Stimulated activated CD4-positive, alpha-beta T cell treated with anti-CD3 and anti-CD28 coated beads, Interleukin-12 subunit alpha, Interleukin-12 subunit beta, amount 100 ng/mL, for 48 hours (primary cell): ENCODE results near the gene PDK2.
A peak's percentile ranks its signal among the peaks of the same experiment; 100 is the strongest.

ENCODE experiments used
- DNase-seq, 3 donors: peaks; one replicate each; pipeline ENCODE4 v3.0.0-alpha.2; 2020; ENCODE audit warnings: low read depth in 2 of 3, low spot score in 1 of 3

The PDK2 gene

DNA sequence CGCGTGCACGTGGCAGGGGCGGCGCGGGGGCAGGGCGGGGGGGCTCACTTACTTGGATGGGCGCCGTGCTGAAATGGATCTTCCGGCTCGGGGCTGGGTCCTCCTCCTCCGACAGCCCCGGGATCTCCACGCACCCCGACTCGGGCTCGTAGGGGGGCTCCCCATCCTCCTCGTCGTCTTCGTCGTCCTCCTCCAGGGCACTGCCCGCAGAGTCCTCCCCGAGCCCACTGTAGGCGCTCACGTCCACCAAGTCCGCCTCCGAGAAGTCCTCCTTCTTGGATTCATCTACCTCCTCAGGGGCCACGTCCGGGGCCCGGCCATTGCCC lies 53.9 kb downstream of the PDK2 start:
- no peak for DNase-seq

DNA sequence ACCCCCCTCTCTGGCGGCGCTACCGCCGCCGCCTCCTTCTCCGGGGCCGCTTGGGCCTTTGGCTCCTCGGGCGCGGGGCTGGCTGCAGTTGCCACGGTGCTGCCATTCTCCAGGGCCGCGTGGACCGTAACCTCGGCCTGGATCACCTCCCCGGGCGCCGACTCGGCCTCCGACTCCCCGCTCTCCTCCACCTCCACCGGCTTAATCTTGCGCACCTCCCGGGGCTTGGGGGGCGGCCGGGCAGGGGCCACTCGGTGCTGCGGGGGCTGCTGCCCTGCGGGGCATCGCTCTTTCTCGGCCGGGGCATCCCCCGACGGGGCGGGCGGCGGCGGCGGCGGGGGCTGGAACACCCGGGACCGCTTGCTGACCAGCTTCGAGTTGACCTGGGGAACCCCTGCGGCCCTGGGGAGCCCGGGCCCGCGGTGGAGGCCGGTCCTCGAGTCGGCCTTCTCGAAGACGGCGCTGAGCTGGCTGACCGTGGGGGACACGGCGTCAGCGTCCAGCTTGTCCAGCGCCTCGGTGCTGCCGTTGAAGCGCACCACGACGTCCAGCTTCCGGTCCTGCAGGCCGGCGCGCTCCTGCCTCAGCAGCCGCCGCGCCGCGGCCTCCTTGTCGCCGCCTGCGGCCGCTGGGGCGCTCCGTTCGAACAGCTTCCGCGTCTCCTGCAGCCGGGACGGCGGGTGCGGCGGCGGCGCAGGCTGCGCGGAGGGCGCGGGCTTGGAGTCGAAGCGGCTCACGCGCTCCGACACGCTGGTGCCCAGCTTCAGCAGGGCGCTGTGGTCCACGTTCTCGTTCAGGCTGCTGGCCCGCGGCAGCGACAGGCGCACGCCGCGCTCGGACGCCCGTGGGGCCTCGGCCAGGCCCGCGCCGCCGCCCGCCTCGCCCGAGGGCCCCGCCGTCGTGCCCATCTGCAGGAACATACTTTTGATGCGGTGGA lies 54.5 kb downstream of the PDK2 start:
- DNase-seq, result peak in 1 of 3 donors; percentile 47

GRCh38 chr17:50150354-50151040 lies 55.3 kb downstream of the PDK2 start, which contains the start of gene PPP1R9B:
PPP1R9B (minus strand) TSS chr17:50150677; CDS start chr17:50150513, 164 bp downstream.
- DNase-seq, result no peak

GRCh38 chr17:50151041-50151936 lies 56.1 kb downstream of the PDK2 start:
- DNase-seq, result peak; percentile 78 to 84 (median 82)

- peak in 1 of 3 donors; percentile 42 for DNase-seq
Measured at GRCh38 chr17:50151937-50152547, 56.9 kb downstream of the PDK2 start.

- no peak for DNase-seq
Measured at GRCh38 chr17:50152736-50153135, 57.6 kb downstream of the PDK2 start.

GRCh38 chr17:50153650-50154575 lies 58.8 kb downstream of the PDK2 start:
- no peak for DNase-seq

- DNase-seq, result no peak
Measured at GRCh38 chr17:50154604-50155003, 59.5 kb downstream of the PDK2 start.

DNA sequence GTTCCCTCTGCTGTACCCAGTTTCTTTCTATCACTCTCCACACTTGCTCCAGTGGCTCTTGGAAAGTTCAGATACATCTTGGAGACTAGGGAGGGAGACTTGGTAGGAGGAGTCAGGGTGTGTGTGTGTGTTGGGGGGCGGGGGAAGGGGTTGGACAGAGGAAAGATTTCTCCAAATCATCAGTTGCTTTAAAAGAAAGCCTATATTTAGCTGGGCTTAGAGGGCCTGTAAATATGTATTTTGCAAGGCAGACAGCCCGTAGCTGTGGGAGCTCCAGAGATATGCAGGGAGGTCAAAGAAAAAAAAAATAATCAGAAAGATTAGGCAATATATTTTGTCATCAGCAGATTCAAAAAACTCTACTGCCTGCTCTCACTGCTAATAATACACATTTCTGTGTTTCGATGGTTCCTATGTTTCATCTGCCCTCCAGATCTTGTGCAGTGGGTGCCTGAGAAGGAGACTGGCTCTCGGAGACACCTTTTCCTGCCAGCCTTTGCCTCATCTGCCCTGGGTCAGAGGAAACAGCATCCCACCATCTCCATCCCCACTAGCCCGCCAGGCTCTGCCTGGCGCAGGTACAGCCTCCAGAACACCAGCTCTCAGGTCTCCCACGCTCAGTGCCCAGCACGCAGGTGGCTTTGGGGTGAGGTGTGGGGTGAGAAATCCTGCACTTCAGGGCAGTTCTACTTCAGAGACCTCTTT lies 60.1 kb downstream of the PDK2 start:
- DNase-seq, result no peak

DNA sequence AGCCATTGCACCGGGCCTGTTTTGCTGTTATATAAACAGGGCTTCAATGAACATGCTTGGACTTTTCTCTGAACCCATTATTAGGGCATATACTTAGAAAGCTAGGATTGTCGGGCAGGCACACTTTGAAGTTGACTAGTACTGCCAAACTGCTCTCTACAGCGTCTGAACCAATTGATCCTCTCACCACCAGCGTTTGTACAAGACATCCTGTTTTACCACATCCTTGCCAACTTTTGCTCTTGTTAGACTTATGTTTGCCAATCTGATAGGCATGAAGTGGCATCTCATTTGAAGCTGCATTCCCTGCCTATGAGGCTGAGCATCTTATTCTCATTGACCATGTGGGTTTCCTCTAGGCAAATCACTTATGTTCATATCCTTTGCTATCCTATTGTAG lies 62.7 kb downstream of the PDK2 start:
- no peak for DNase-seq

- DNase-seq, result peak; percentile 92 to 93 (median 92)
Measured at GRCh38 chr17:50161023-50161910, 66.1 kb downstream of the PDK2 start.
